ENCODE data around the gene U2AF2. TPM values are rescaled to one million over a fixed set of nuclear protein-coding genes. Genes with fewer than 3 reads are reported as not detected.

Gene U2AF2
- total RNA-seq, 1 experiment from 2014 or later = 343 TPM

GRCh38 chr19:55711719-55712118 is 56.9 kb downstream of the U2AF2 start:
- POLR2A ChIA-PET (ENCODE audit: unreplicated experiment) = no interaction called here
- no peaks in the 10 kb centered on the region for H3K36me3 ChIP-seq (ENCODE audit: low read depth, low read length)
- H3K9ac ChIP-seq (ENCODE audit: low read length) = no peak overlapping the region
- no peak overlapping the region for H3K4me3 ChIP-seq (ENCODE audit: low read length)
- H3K4me1 ChIP-seq (ENCODE audit: insufficient read depth, low read length) = no peaks in the 10 kb centered on the region
- H3F3A ChIP-seq (ENCODE audit: low read length, unreplicated experiment) = no peaks in the 10 kb centered on the region
- CTCF ChIA-PET = no interaction called here
- no peaks in the 10 kb centered on the region for H4K20me1 ChIP-seq (ENCODE audit: low read length)
- no peak for ATAC-seq
- no peak overlapping the region for H3K4me2 ChIP-seq (ENCODE audit: low read length)
- intact Hi-C loops (cut with micrococcal nuclease) = no loop called here
- H3K9me3 ChIP-seq (ENCODE audit: low read length) = no peaks in the 10 kb centered on the region
- no peaks in the 10 kb centered on the region for H3K9me2 ChIP-seq (replicated peaks; ENCODE audit: low read length)
- TF ChIP-seq CTCF (conservative IDR thresholded peaks at IDR 0.05; ENCODE audit: low read depth, low read length) (no peak), EZH2phosphoT487 (IDR thresholded peaks at IDR 0.05; ENCODE audit: borderline replicate concordance, low read length) (no peak), EZH2 (IDR thresholded peaks at IDR 0.05; ENCODE audit: low read length, unreplicated experiment) (no peak)
- H2AFZ ChIP-seq (ENCODE audit: low read length) = no peak overlapping the region
- DNase-seq = no peak
- H3K27me3 ChIP-seq (ENCODE audit: low read length) = peaks cover 27% of the 10 kb centered on the region
- BruUV-seq (replicated peaks) = no TSS peak
- H3K79me2 ChIP-seq (ENCODE audit: low read length) = no peaks in the 10 kb centered on the region
- no peak overlapping the region for H3K27ac ChIP-seq (ENCODE audit: low read length)

- H3K9me2 ChIP-seq (replicated peaks; ENCODE audit: low read length) = no peaks in the 10 kb centered on the region
- H3K79me2 ChIP-seq (ENCODE audit: low read length) = no peaks in the 10 kb centered on the region
- ChIA-PET CTCF (no interaction called here), POLR2A (ENCODE audit: unreplicated experiment) (no interaction called here)
- no peaks in the 10 kb centered on the region for H3K9me3 ChIP-seq (ENCODE audit: low read length)
- H3K27me3 ChIP-seq (ENCODE audit: low read length) = peaks cover 40% of the 10 kb centered on the region
- H3K4me3 ChIP-seq (ENCODE audit: low read length) = no peak overlapping the region
- intact Hi-C loops (cut with micrococcal nuclease) = no loop called here
- no peaks in the 10 kb centered on the region for H3K36me3 ChIP-seq (ENCODE audit: low read depth, low read length)
- H3F3A ChIP-seq (ENCODE audit: low read length, unreplicated experiment) = no peaks in the 10 kb centered on the region
- no TSS peak for BruUV-seq (replicated peaks)
- TF ChIP-seq EZH2 (IDR thresholded peaks at IDR 0.05; ENCODE audit: low read length, unreplicated experiment) (no peak), CTCF (conservative IDR thresholded peaks at IDR 0.05; ENCODE audit: low read depth, low read length) (no peak), EZH2phosphoT487 (IDR thresholded peaks at IDR 0.05; ENCODE audit: borderline replicate concordance, low read length) (no peak)
- no peak overlapping the region for H3K4me2 ChIP-seq (ENCODE audit: low read length)
- no peaks in the 10 kb centered on the region for H4K20me1 ChIP-seq (ENCODE audit: low read length)
- H2AFZ ChIP-seq (ENCODE audit: low read length) = no peak overlapping the region
- DNase-seq = no peak
- H3K4me1 ChIP-seq (ENCODE audit: insufficient read depth, low read length) = no peaks in the 10 kb centered on the region
- ATAC-seq = no peak
- no peak overlapping the region for H3K27ac ChIP-seq (ENCODE audit: low read length)
- no peak overlapping the region for H3K9ac ChIP-seq (ENCODE audit: low read length)
These were observed 58.2 kb downstream of the U2AF2 start for GRCh38 chr19:55712804-55713631.

- CTCF ChIA-PET = no interaction called here
These were observed 61.7 kb downstream of the U2AF2 start for GRCh38 chr19:55716531-55716930.

More at GRCh38 chr19:55716531-55716930, 61.7 kb downstream of the U2AF2 start:
- ATAC-seq (no peak), DNase-seq (no peak)
- H3K9ac ChIP-seq (ENCODE audit: low read length) = no peak overlapping the region
- no peaks in the 10 kb centered on the region for H3K36me3 ChIP-seq (ENCODE audit: low read depth, low read length)
- H3K9me2 ChIP-seq (replicated peaks; ENCODE audit: low read length) = no peaks in the 10 kb centered on the region
- intact Hi-C loops (cut with micrococcal nuclease) = no loop called here
- no peak overlapping the region for H2AFZ ChIP-seq (ENCODE audit: low read length)
- H3F3A ChIP-seq (ENCODE audit: low read length, unreplicated experiment) = no peaks in the 10 kb centered on the region
- H3K4me2 ChIP-seq (ENCODE audit: low read length) = no peak overlapping the region
- H3K4me1 ChIP-seq (ENCODE audit: insufficient read depth, low read length) = no peaks in the 10 kb centered on the region
- POLR2A ChIA-PET (ENCODE audit: unreplicated experiment) = no interaction called here
- BruUV-seq (replicated peaks) = no TSS peak
- no peak for TF ChIP-seq EZH2phosphoT487 (IDR thresholded peaks at IDR 0.05; ENCODE audit: borderline replicate concordance, low read length)
- H3K79me2 ChIP-seq (ENCODE audit: low read length) = no peaks in the 10 kb centered on the region
- H3K9me3 ChIP-seq (ENCODE audit: low read length) = 0 out of 2 replicates have a peak, but pooled peaks cover 7% of the 10 kb centered on the region
- peaks cover 74% of the 10 kb centered on the region for H3K27me3 ChIP-seq (ENCODE audit: low read length)
- no peaks in the 10 kb centered on the region for H4K20me1 ChIP-seq (ENCODE audit: low read length)
- H3K27ac ChIP-seq (ENCODE audit: low read length) = no peak overlapping the region
- H3K4me3 ChIP-seq (ENCODE audit: low read length) = no peak overlapping the region
